Heart right ventricle (tissue), 16 donors: Measurements from ENCODE around the gene KCTD2. TPM values are rescaled to one million over a fixed set of nuclear protein-coding genes. Genes with fewer than 3 reads are reported as not detected.

Experiments
- ATAC-seq, 8 donors: fragments of 200-7000 bp; cut with Tn5 transposase; one replicate each; pipeline ENCODE4 v1.9.1; 2020; ENCODE audit warnings: mild to moderate bottlenecking in 8 of 8, moderate library complexity in 8 of 8, moderate number of reproducible peaks in 1 of 8
- DNase-seq, 2 donors: peaks; one replicate each; pipeline ENCODE4 v3.0.0-alpha.2; 2020
- H3K27ac ChIP-seq, 10 donors: fragments of 200-600 bp; sonication (generic) in 2 of 10; one replicate each; pipeline versions ENCODE4 v1.5.0 to v1.8.0; 2020 to 2022; ENCODE audit warnings: mild to moderate bottlenecking in 3 of 10
- H3K27me3 ChIP-seq, 7 donors: fragments of 200-600 bp; one replicate each; pipeline ENCODE4 v1.8.0; 2021 to 2022; ENCODE audit warnings: mild to moderate bottlenecking in 2 of 7
- H3K36me3 ChIP-seq, 9 donors: fragments of 200-600 bp; sonication (generic) in 1 of 9; one replicate each; pipeline versions ENCODE4 v1.5.0 to v1.8.0; 2020 to 2022; ENCODE audit warnings: mild to moderate bottlenecking in 2 of 9
- H3K4me1 ChIP-seq, 9 donors: fragments of 200-600 bp; sonication (generic) in 1 of 9; one replicate each; pipeline versions ENCODE4 v1.5.0 to v1.8.0; 2020 to 2022; ENCODE audit warnings: mild to moderate bottlenecking in 4 of 9
- H3K4me3 ChIP-seq, 10 donors: fragments of 200-600 bp; sonication (generic) in 2 of 10; one replicate each; pipeline versions ENCODE4 v1.5.0 to v1.8.0; 2020 to 2022; ENCODE audit warnings: mild to moderate bottlenecking in 7 of 10, moderate library complexity in 2 of 10
- H3K9me3 ChIP-seq, 11 donors: fragments of 200-600 bp in 10 of 11; sonication (generic) in 2 of 11; one replicate each; pipeline versions ENCODE4 v1.5.0 to v1.8.0; 2013 to 2022; ENCODE audit warnings: mild to moderate bottlenecking in 2 of 11, control low read depth in 1 of 11, moderate library complexity in 1 of 11
- CTCF ChIP-seq, 9 donors: fragments of 200-600 bp; sonication (generic) in 2 of 9; IDR thresholded peaks; one replicate each; pipeline versions ENCODE4 v1.5.0 to v1.8.0; 2021 to 2022; ENCODE audit warnings: antibody characterized with exemption in 9 of 9, mild to moderate bottlenecking in 5 of 9, moderate library complexity in 1 of 9
- WGBS, 2 donors: extraction: QIAGEN DNeasy Blood & Tissue Kit; methylation state at CpG; one replicate each; pipeline ENCODE4 v1.1.7; 2013; ENCODE audit warnings: inconsistent platforms in 1 of 2; 5-methylcytosine and 5-hydroxymethylcytosine counted together
- intact Hi-C, 10 donors: fragments of 100-400 bp; cut with DNase I; formaldehyde crosslinking; loops; one replicate each; pipeline versions ENCODE4 v1.11.1 to v1.14.2; 2022
- polyA plus RNA-seq, 2 donors: library from polyadenylated mRNA; stranded (reverse); fragments of 200-250 nt; gene quantifications; one replicate each; pipeline ENCODE4 v1.2.3, GENCODE V29; 2013
- total RNA-seq, 10 donors: library from RNA; stranded (reverse); fragmentation: NEBNext Ultra II Directional in 3 of 10; extraction: Animal tissue kit (Norgen Biotek cat#: 25700) in 3 of 10; gene quantifications; one replicate each; pipeline versions ENCODE4 v1.2.1 to v1.2.4, GENCODE V29; 2021 to 2023
- donor health status: Arrhythmogenic right ventricular cardiomyopathy.
- donor health status: ischemic (EF 13 %, LVEDD 7.1; RV severe dilation, severe dysfunction).
- donor health status: healthy with polysubstance abuse.
- donor health status: DM: no; HTN: yes; CAD: no.
- donor health status: DM: no; HTN: no; CAD: no.
- donor health status: ischemic (EF 25% LVEDD 6.9; RV normal size, moderate dysfunction).
- donor health status: ischemic (EF 25% LVEDD 5.7; RV mildly dilated, moderate dysfunction).
- donor health status: healthy.
- donor health status: DM: yes; HTN: yes; CAD: no.
- donor health status: Ischemic cardiomyopathy.
- donor health status: ischemic (EF 35%, LVEDD 5.7; RV mildly dilated, moderate dysfunction).
- donor health status: nonischemic (EF 11% LVEDD 7.7; RV severe dilation, severe dysfunction).
- donor health status: DM: yes; HTN: yes; CAD: no.
- donor health status: PGD.
- donor health status: ischemic (EF 29% LVEDD 5.4; RV normal size, mild dysfunction).
- donor health status: nonischemic (EF 23%, LVEDD 6.1; RV moderate dilation, normal function).

KCTD2 gene
- total and polyA plus RNA-seq, 12 donors, result 11.8 to 41.1 (median 29.3) TPM

- no peak for ATAC-seq
Measured at GRCh38 chr17:75073618-75074047, 26.6 kb downstream of the KCTD2 start.

GRCh38 chr17:75074532-75074931 lies 27.5 kb downstream of the KCTD2 start:
- Histone ChIP-seq H3K9me3 (no peaks in the 10 kb centered on the region), H3K27ac (no peak overlapping the region), H3K36me3 (no peaks in the 10 kb centered on the region), H3K27me3 (no peaks in the 10 kb centered on the region), H3K4me1 (peaks cover 7 to 53% (median 33%) of the 10 kb centered on the region in 9 donors), H3K4me3 (no peak overlapping the region)
- ATAC-seq, result no peak
- intact Hi-C loops, result loop anchor here in 1 of 10 donors (5.0 kb wide), 1 partner anchor 33 kb away; the partner anchor contains the start of gene ARMC7
- DNase-seq, result no peak
- no peak for TF ChIP-seq CTCF (IDR thresholded peaks at IDR 0.05)
- WGBS, 2 donors, result 72 to 81% methylated on average over 14 of the region's 14 CpGs

More at GRCh38 chr17:75073618-75074047, 26.6 kb downstream of the KCTD2 start:
- Histone ChIP-seq H3K9me3 (no peaks in the 10 kb centered on the region), H3K27me3 (no peaks in the 10 kb centered on the region), H3K4me3 (no peak overlapping the region), H3K27ac (peak overlapping the region in 4 of 10 donors; percentile 1 to 25 (median 12)), H3K36me3 (no peaks in the 10 kb centered on the region), H3K4me1 (peaks cover 7 to 44% (median 24%) of the 10 kb centered on the region in 9 donors)
- intact Hi-C loops, result loop anchor here in 2 of 10 donors (2.0 to 5.0 kb wide), 2 partner anchors 21 to 34 kb away; partner anchors contain the start of gene ARMC7 (in 1 of the 2)
- no peak for TF ChIP-seq CTCF (IDR thresholded peaks at IDR 0.05)
- no peak for DNase-seq
- WGBS, 2 donors, result 80 to 82% methylated on average over 5 of the region's 5 CpGs

- Histone ChIP-seq H3K4me3 (no peak overlapping the region), H3K27me3 (no peaks in the 10 kb centered on the region), H3K27ac (peak overlapping the region in 2 of 10 donors; percentile 2 to 90), H3K36me3 (no peaks in the 10 kb centered on the region), H3K4me1 (peaks cover 7 to 59% (median 35%) of the 10 kb centered on the region in 9 donors), H3K9me3 (no peaks in the 10 kb centered on the region)
- DNase-seq (no peak), ATAC-seq (no peak)
- TF ChIP-seq CTCF (IDR thresholded peaks at IDR 0.05), result no peak
- intact Hi-C loops, result loop anchor here in 1 of 10 donors (5.0 kb wide), 1 partner anchor 37 kb away; no protein-coding TSS in a partner anchor
- WGBS, 2 donors, result 60 to 63% methylated on average over 4 of the region's 4 CpGs
Measured at GRCh38 chr17:75075597-75076336, 28.7 kb downstream of the KCTD2 start.

- peak overlapping the region in 9 of 10 donors; percentile 24 to 57 (median 53) for H3K4me3 ChIP-seq
- peaks cover 7 to 48% (median 33%) of the 10 kb centered on the region in 9 donors for H3K4me1 ChIP-seq
- WGBS, 2 donors, result 30 to 36% methylated on average over 26 to 30 of the region's 30 CpGs
- no peak for DNase-seq
- peak overlapping the region; percentile 70 to 90 (median 88) for H3K27ac ChIP-seq
- H3K27me3 ChIP-seq, result no peaks in the 10 kb centered on the region
- ATAC-seq, result peak in 4 of 8 donors; percentile 1 to 62 (median 14)
- no peaks in the 10 kb centered on the region for H3K36me3 ChIP-seq
- TF ChIP-seq CTCF (IDR thresholded peaks at IDR 0.05), result no peak
- intact Hi-C loops, result loop anchor here in 1 of 10 donors (5.0 kb wide), 1 partner anchor 35 kb away; no protein-coding TSS in a partner anchor
- no peaks in the 10 kb centered on the region for H3K9me3 ChIP-seq
Measured at GRCh38 chr17:75077072-75077495, 30.1 kb downstream of the KCTD2 start.
